ENCODE data around the gene AGTPBP1. TPM values are rescaled to one million over a fixed set of nuclear protein-coding genes. Genes with fewer than 3 reads are reported as not detected.
A peak's percentile ranks its signal among the peaks of the same experiment; 100 is the strongest.
"Not testable (repeated sequence)": the region's sequence is repeated elsewhere in the genome, so short reads cannot be mapped to it uniquely, and the experiment has no call there.

Gene AGTPBP1
- total RNA-seq, 1 donor from 2014 or later = 18.0 TPM

DNA sequence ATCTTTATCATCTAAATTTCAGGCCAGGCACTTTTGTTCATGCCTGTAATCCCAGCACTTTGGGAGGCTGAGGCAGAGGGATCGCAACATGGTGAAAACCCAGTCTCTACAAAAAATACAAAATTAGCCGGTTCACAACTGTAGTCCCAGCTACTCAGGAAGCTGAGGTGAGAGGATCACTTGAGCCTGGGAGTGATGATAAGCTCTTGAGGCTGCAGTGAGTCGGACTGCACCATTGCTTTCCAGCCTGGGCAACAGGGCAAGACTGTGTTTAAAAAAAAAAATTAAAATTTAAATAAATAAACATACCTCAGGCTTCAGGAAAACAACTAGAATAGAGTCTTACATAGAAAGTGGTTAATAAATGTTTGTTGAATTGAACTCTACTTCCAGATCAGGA lies 147.4 kb downstream of the AGTPBP1 start:
- no peaks in the 10 kb centered on the region for H3K9me3 Mint-ChIP-seq (ENCODE audit: unreplicated experiment)
- DNase-seq (ENCODE audit: extremely low spot score, unreplicated experiment) = no peak
- H3K36me3 Mint-ChIP-seq (ENCODE audit: unreplicated experiment) = peaks cover 14% of the 10 kb centered on the region
- no peak overlapping the region for H3K4me3 Mint-ChIP-seq (ENCODE audit: unreplicated experiment)
- H3K4me1 Mint-ChIP-seq (ENCODE audit: unreplicated experiment) = peaks cover 3% of the 10 kb centered on the region
- no peaks in the 10 kb centered on the region for H3K27me3 Mint-ChIP-seq (ENCODE audit: unreplicated experiment)
- TF ChIP-seq, protein P1, sequence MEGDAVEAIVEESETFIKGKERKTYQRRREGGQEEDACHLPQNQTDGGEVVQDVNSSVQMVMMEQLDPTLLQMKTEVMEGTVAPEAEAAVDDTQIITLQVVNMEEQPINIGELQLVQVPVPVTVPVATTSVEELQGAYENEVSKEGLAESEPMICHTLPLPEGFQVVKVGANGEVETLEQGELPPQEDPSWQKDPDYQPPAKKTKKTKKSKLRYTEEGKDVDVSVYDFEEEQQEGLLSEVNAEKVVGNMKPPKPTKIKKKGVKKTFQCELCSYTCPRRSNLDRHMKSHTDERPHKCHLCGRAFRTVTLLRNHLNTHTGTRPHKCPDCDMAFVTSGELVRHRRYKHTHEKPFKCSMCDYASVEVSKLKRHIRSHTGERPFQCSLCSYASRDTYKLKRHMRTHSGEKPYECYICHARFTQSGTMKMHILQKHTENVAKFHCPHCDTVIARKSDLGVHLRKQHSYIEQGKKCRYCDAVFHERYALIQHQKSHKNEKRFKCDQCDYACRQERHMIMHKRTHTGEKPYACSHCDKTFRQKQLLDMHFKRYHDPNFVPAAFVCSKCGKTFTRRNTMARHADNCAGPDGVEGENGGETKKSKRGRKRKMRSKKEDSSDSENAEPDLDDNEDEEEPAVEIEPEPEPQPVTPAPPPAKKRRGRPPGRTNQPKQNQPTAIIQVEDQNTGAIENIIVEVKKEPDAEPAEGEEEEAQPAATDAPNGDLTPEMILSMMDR (IDR thresholded peaks at IDR 0.05) = no peak
- H3K27ac Mint-ChIP-seq (ENCODE audit: unreplicated experiment) = no peak overlapping the region

DNA sequence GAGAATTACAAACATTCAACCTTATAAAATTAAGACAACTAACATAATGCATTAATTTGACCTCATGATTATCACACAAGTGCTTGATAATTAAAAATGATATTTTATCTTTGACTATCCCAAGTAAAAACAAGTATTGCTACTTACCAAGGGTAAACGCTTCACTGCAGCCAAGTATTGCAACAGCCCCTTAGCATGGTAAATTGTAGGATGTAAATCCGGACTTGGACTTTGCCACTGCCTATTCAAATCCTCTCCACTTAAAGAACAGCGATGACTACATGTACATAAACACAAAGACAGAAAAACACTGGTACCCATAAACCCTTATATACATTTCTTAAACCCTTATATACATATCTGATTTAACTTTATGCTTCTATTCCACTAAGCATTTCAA lies 155.1 kb downstream of the AGTPBP1 start:
- Mint-ChIP-seq H3K27me3 (ENCODE audit: unreplicated experiment) (no peaks in the 10 kb centered on the region), H3K36me3 (ENCODE audit: unreplicated experiment) (peaks cover 8% of the 10 kb centered on the region), H3K4me1 (ENCODE audit: unreplicated experiment) (peaks cover 1% of the 10 kb centered on the region), H3K4me3 (ENCODE audit: unreplicated experiment) (no peak overlapping the region), H3K9me3 (ENCODE audit: unreplicated experiment) (no peaks in the 10 kb centered on the region), H3K27ac (ENCODE audit: unreplicated experiment) (no peak overlapping the region)
- TF ChIP-seq, protein P1 (IDR thresholded peaks at IDR 0.05) = no peak
- no peak for DNase-seq (ENCODE audit: extremely low spot score, unreplicated experiment)

DNA sequence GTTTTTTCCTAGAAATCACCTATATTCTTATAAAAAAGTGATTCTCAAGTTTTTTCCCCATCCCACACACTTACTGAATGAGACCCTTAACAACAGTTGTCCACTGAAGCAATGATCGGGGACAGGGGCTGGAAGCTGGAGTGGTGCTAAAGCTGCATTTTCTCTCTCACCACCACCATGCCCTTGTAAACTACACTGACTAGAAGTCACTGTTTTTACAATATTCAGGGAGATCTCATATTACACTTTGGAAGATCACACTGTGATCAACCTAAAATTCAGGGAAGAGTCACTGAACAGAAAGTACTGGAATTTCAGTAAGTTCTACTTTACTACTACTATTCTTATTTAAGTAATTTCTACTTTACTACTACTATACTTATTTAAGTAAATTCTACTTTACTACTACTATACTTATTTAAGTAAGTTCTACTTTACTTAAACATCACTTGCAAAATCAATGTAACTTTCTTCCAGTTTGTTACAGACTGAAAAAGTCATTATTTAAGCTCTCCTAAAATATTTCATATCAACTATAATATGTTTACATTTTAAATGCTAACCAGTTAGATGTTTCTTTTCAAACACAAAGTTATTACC lies 164.3 kb downstream of the AGTPBP1 start:
- Mint-ChIP-seq H3K9me3 (ENCODE audit: unreplicated experiment) (no peaks in the 10 kb centered on the region), H3K4me3 (ENCODE audit: unreplicated experiment) (no peak overlapping the region), H3K27me3 (ENCODE audit: unreplicated experiment) (no peaks in the 10 kb centered on the region), H3K36me3 (ENCODE audit: unreplicated experiment) (peaks cover 6% of the 10 kb centered on the region), H3K4me1 (ENCODE audit: unreplicated experiment) (peaks cover 6% of the 10 kb centered on the region), H3K27ac (ENCODE audit: unreplicated experiment) (peak overlapping the region; percentile 64)
- TF ChIP-seq, protein P1 (IDR thresholded peaks at IDR 0.05) = no peak
- DNase-seq (ENCODE audit: extremely low spot score, unreplicated experiment) = no peak

DNA sequence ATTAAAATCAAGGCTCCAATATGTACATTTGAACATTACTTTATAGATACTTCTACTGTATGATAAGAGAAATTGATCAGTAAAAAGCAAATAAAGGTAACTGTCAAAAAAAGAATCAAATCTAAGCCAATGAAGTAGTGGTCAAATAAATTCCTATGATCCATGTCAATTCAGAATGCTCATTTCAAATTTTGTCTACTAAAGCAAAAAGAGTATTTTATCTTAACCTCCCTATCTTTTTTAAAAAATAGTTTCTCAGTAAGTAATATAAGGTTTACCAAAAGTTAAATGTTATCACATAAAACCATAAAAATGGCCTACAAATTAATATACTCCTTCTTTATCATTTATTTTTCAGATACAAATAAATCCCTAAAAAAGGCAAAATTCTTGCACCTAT lies 165.9 kb downstream of the AGTPBP1 start:
- H3K4me3 Mint-ChIP-seq (ENCODE audit: unreplicated experiment) = no peak overlapping the region

DNA sequence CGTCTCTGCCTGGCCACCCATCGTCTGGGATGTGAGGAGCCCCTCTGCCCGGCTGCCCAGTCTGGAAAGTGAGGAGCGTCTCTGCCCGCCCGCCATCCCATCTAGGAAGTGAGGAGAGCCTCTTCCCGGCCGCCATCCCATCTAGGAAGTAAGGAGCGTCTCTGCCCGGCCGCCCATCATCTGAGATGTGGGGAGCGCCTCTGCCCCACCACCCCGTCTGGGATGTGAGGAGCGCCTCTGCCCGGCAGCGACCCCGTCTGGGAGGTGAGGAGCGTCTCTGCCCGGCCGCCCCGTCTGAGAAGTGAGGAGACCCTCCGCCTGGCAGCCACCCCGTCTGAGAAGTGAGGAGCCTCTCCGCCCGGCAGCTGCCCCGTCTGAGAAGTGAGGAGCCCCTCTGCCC lies 168.2 kb downstream of the AGTPBP1 start:
- H3K9me3 Mint-ChIP-seq (ENCODE audit: unreplicated experiment); DNase-seq (ENCODE audit: extremely low spot score, unreplicated experiment); H3K36me3 Mint-ChIP-seq (ENCODE audit: unreplicated experiment); H3K4me3 Mint-ChIP-seq (ENCODE audit: unreplicated experiment); H3K27ac Mint-ChIP-seq (ENCODE audit: unreplicated experiment); H3K27me3 Mint-ChIP-seq (ENCODE audit: unreplicated experiment): not testable (repeated sequence)
- H3K4me1 Mint-ChIP-seq (ENCODE audit: unreplicated experiment) = peaks cover 20% of the 10 kb centered on the region

More for the DNA sequence above, 165.9 kb downstream of the AGTPBP1 start:
- TF ChIP-seq, protein P1 (IDR thresholded peaks at IDR 0.05) = no peak
- DNase-seq (ENCODE audit: extremely low spot score, unreplicated experiment) = no peak
- Mint-ChIP-seq H3K4me1 (ENCODE audit: unreplicated experiment) (peaks cover 6% of the 10 kb centered on the region), H3K9me3 (ENCODE audit: unreplicated experiment) (no peaks in the 10 kb centered on the region), H3K36me3 (ENCODE audit: unreplicated experiment) (peaks cover 9% of the 10 kb centered on the region), H3K27me3 (ENCODE audit: unreplicated experiment) (no peaks in the 10 kb centered on the region), H3K27ac (ENCODE audit: unreplicated experiment) (no peak overlapping the region)

DNA sequence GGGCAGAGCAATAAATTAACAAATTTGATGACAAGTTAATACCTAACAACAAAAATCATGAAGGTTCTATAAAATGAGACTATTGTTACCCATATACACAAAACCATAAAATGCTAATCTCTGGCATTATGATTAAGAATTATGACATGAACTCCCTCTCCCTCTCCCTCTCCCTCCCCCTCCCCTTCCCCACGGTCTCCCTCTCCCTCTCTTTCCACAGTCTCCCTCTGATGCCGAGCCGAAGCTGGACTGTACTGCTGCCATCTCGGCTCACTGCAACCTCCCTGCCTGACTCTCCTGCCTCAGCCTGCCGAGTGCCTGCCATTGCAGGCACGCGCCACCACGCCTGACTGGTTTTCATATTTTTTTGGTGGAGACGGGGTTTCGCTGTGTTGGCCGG lies 168.8 kb downstream of the AGTPBP1 start:
- H3K4me1 Mint-ChIP-seq (ENCODE audit: unreplicated experiment) = peaks cover 20% of the 10 kb centered on the region
- H3K27me3 Mint-ChIP-seq (ENCODE audit: unreplicated experiment); H3K36me3 Mint-ChIP-seq (ENCODE audit: unreplicated experiment); DNase-seq (ENCODE audit: extremely low spot score, unreplicated experiment); H3K4me3 Mint-ChIP-seq (ENCODE audit: unreplicated experiment); H3K27ac Mint-ChIP-seq (ENCODE audit: unreplicated experiment); H3K9me3 Mint-ChIP-seq (ENCODE audit: unreplicated experiment): not testable (repeated sequence)
